Lung (tissue), 12 donors: ENCODE data around the gene CFAP54. TPM values are rescaled to one million over a fixed set of nuclear protein-coding genes. Genes with fewer than 3 reads are reported as not detected.

Source experiments
- ATAC-seq: fragments of 200-7000 bp; cut with Tn5 transposase; one replicate; pipeline ENCODE4 v1.9.1; 2020; ENCODE audit warnings: moderate number of reproducible peaks; ENCODE audit not compliant: insufficient read depth, low FRiP score
- DNase-seq, 3 donors: peaks; one replicate each; pipeline ENCODE4 v3.0.0-alpha.2; 2013 to 2017
- H3K27ac ChIP-seq, 2 donors: one replicate each; pipeline ENCODE4 v1.5.1; 2013; ENCODE audit warnings: mild to moderate bottlenecking in 2 of 2, moderate library complexity in 2 of 2, control low read depth in 1 of 2, inconsistent platforms in 1 of 2, low read depth in 1 of 2, low read length in 1 of 2
- H3K27me3 ChIP-seq, 3 donors: one replicate each; pipeline ENCODE4 v1.5.1; 2013; ENCODE audit warnings: low read length in 2 of 3; ENCODE audit not compliant: control insufficient read depth in 3 of 3, insufficient read depth in 3 of 3
- H3K36me3 ChIP-seq, 4 donors: one replicate each; pipeline ENCODE4 v1.5.1; 2013; ENCODE audit warnings: low read length in 4 of 4, mild to moderate bottlenecking in 1 of 4, moderate library complexity in 1 of 4; ENCODE audit not compliant: control insufficient read depth in 4 of 4, insufficient read depth in 4 of 4
- H3K4me1 ChIP-seq, 5 donors: one replicate each; pipeline ENCODE4 v1.5.1; 2013; ENCODE audit warnings: low read length in 5 of 5, mild to moderate bottlenecking in 2 of 5, moderate library complexity in 1 of 5; ENCODE audit not compliant: control insufficient read depth in 5 of 5, insufficient read depth in 5 of 5
- H3K4me3 ChIP-seq: one replicate; pipeline ENCODE4 v1.5.1; 2013; ENCODE audit warnings: mild to moderate bottlenecking, control low read depth, moderate library complexity
- H3K9ac ChIP-seq, 2 donors: one replicate each; pipeline ENCODE4 v1.5.1; 2013; ENCODE audit warnings: low read length in 2 of 2, control low read depth in 1 of 2; ENCODE audit not compliant: insufficient read depth in 1 of 2
- H3K9me3 ChIP-seq, 4 donors: one replicate each; pipeline ENCODE4 v1.5.1; 2013; ENCODE audit warnings: low read length in 3 of 4, mild to moderate bottlenecking in 1 of 4, moderate library complexity in 1 of 4; ENCODE audit not compliant: control insufficient read depth in 4 of 4, insufficient read depth in 3 of 4
- CTCF ChIP-seq: IDR thresholded peaks from 2 replicates; pipeline ENCODE4 v1.5.1; 2012; ENCODE audit warnings: mild to moderate bottlenecking; ENCODE audit errors: control extremely low read depth, extremely low read depth
- WGBS, 2 donors: extraction: QIAGEN DNeasy Blood & Tissue Kit; methylation state at CpG; one replicate each; pipeline ENCODE4 v1.1.7; 2013; 5-methylcytosine and 5-hydroxymethylcytosine counted together
- polyA plus RNA-seq, 2 donors: library from polyadenylated mRNA; stranded (reverse); fragments of 200-250 nt; gene quantifications; one replicate each; pipeline ENCODE4 v1.2.1, GENCODE V29; 2013
- total RNA-seq, 2 donors: library from RNA; depleted of rRNA in 1 of 2; stranded (reverse); fragments of >200 nt in 1 of 2; gene quantifications; one replicate each; pipeline ENCODE4 v1.2.1, GENCODE V29; 2014 to 2021
- donor health status: control.
- donor health status: control.
- donor health status: Bipolar disorder and iron deficiency.
- donor health status: healthy.
- donor health status: DM: yes; HTN: yes; CAD: no.

CFAP54 gene
- total and polyA plus RNA-seq, 4 donors: 0.80 to 35.4 (median 8.2) TPM

GRCh38 chr12:96881608-96882007, 392.2 kb downstream of the CFAP54 start:
- no peak for ATAC-seq
- Histone ChIP-seq H3K36me3 (no peaks in the 10 kb centered on the region), H3K27ac (no peak overlapping the region), H3K9ac (no peak overlapping the region), H3K27me3 (no peaks in the 10 kb centered on the region), H3K4me1 (no peaks in the 10 kb centered on the region), H3K4me3 (no peak overlapping the region), H3K9me3 (peaks cover 0 to 3% (median 0%) of the 10 kb centered on the region in 4 donors)
- no peak for TF ChIP-seq CTCF
- no peak for DNase-seq

GRCh38 chr12:96882862-96883261, 393.5 kb downstream of the CFAP54 start:
- H3K4me1 ChIP-seq: peaks cover 0 to 9% (median 6%) of the 10 kb centered on the region in 5 donors
- no peak for ATAC-seq
- H3K4me3 ChIP-seq: no peak overlapping the region
- TF ChIP-seq CTCF: no peak
- no peak overlapping the region for H3K9ac ChIP-seq
- no peak for DNase-seq
- peaks cover 0 to 3% (median 0%) of the 10 kb centered on the region in 4 donors for H3K9me3 ChIP-seq
- H3K27ac ChIP-seq: no peak overlapping the region
- no peaks in the 10 kb centered on the region for H3K36me3 ChIP-seq
- 74 to 78% methylated on average over 2 of the region's 2 CpGs for WGBS, 2 donors
- H3K27me3 ChIP-seq: no peaks in the 10 kb centered on the region

- DNase-seq: no peak
- no peak for TF ChIP-seq CTCF
- Histone ChIP-seq H3K27me3 (no peaks in the 10 kb centered on the region), H3K36me3 (no peaks in the 10 kb centered on the region), H3K9me3 (no peaks in the 10 kb centered on the region), H3K4me3 (no peak overlapping the region), H3K27ac (no peak overlapping the region), H3K9ac (no peak overlapping the region), H3K4me1 (peaks cover 0 to 9% (median 6%) of the 10 kb centered on the region in 5 donors)
- ATAC-seq: no peak
- 93 to 95% methylated on average over 4 of the region's 4 CpGs for WGBS, 2 donors
These were observed 394.2 kb downstream of the CFAP54 start for GRCh38 chr12:96883571-96883970.

- H3K36me3 ChIP-seq: no peaks in the 10 kb centered on the region
- 66 to 69% methylated on average over 4 of the region's 4 CpGs for WGBS, 2 donors
- TF ChIP-seq CTCF: no peak
- no peaks in the 10 kb centered on the region for H3K27me3 ChIP-seq
- no peak overlapping the region for H3K27ac ChIP-seq
- peak; percentile 88 to 95 (median 94) for DNase-seq
- H3K9me3 ChIP-seq: no peaks in the 10 kb centered on the region
- H3K9ac ChIP-seq: no peak overlapping the region
- ATAC-seq: no peak
- H3K4me1 ChIP-seq: peaks cover 0 to 9% (median 6%) of the 10 kb centered on the region in 5 donors
- no peak overlapping the region for H3K4me3 ChIP-seq
These were observed 397.8 kb downstream of the CFAP54 start for GRCh38 chr12:96886998-96887677.
